Left lung (tissue), 14 donors: Measurements from ENCODE around the gene CDS1. TPM values are rescaled to one million over a fixed set of nuclear protein-coding genes. Genes with fewer than 3 reads are reported as not detected.
"Not testable (repeated sequence)": the region's sequence is repeated elsewhere in the genome, so short reads cannot be mapped to it uniquely, and the experiment has no call there.

Source experiments
- ATAC-seq: fragments of 200-7000 bp; cut with Tn5 transposase; one replicate; pipeline ENCODE4 v1.9.1; 2020; ENCODE audit warnings: moderate library complexity
- DNase-seq, 4 donors: peaks; one replicate each; pipeline ENCODE4 v3.0.0-alpha.2; 2013 to 2020
- H3K27ac ChIP-seq, 2 donors: fragments of 200-600 bp; sonication (generic) in 1 of 2; one replicate each; pipeline versions ENCODE4 v1.5.0 to v1.8.0; 2020 to 2021
- H3K27me3 ChIP-seq, 2 donors: fragments of 200-600 bp; sonication (generic) in 1 of 2; one replicate each; pipeline versions ENCODE4 v1.5.0 to v1.8.0; 2020 to 2021
- H3K36me3 ChIP-seq, 2 donors: fragments of 200-600 bp; sonication (generic) in 1 of 2; one replicate each; pipeline versions ENCODE4 v1.5.0 to v1.8.0; 2020 to 2021
- H3K4me1 ChIP-seq, 2 donors: fragments of 200-600 bp; one replicate each; pipeline ENCODE4 v1.8.0; 2021
- H3K4me3 ChIP-seq, 2 donors: fragments of 200-600 bp; sonication (generic) in 1 of 2; one replicate each; pipeline versions ENCODE4 v1.5.0 to v1.8.0; 2020 to 2021; ENCODE audit warnings: mild to moderate bottlenecking in 1 of 2
- H3K9me3 ChIP-seq, 2 donors: fragments of 200-600 bp; sonication (generic) in 1 of 2; one replicate each; pipeline versions ENCODE4 v1.5.0 to v1.8.0; 2020 to 2021
- CTCF ChIP-seq, 2 donors: fragments of 200-600 bp; sonication (generic) in 1 of 2; IDR thresholded peaks; one replicate each; pipeline versions ENCODE4 v1.5.0 to v1.8.0; 2021; ENCODE audit warnings: antibody characterized with exemption in 2 of 2
- intact Hi-C, 2 donors: fragments of 100-400 bp; cut with DNase I; formaldehyde crosslinking; loops; one replicate each; pipeline versions ENCODE4 v1.11.2 to v1.14.2; 2022
- long read RNA-seq, 12 donors: library from polyadenylated mRNA in 2 of 12; unstranded in 2 of 12; transcript quantifications; one replicate each; pipeline ENCODE4 v2.0.0 and lab custom pipeline, GENCODE V29; 2019 to 2026
- polyA plus RNA-seq, 6 donors: library from polyadenylated mRNA; unstranded; fragments of 120-200 nt; gene quantifications; one replicate each; pipeline ENCODE4 v1.2.1, GENCODE V29; 2013; ENCODE audit not compliant: insufficient read length in 6 of 6
- total RNA-seq, 2 donors: library from RNA; stranded (reverse); fragmentation: NEBNext Ultra II Directional; extraction: Animal tissue kit (Norgen Biotek cat#: 25700); gene quantifications; one replicate each; pipeline ENCODE4 v1.2.1, GENCODE V29; 2021
- donor health status: DM: no; HTN: yes; CAD: no.
- donor health status: DM: no; HTN: no; CAD: no.

CDS1 gene
- total RNA-seq (10 to 100 TPM; 22.4 to 25.7 TPM), polyA plus RNA-seq (10 to 100 TPM; 10.3 to 21.0 (median 17.6) TPM)
- long read RNA-seq, donor 1, full-length matches to known transcripts, result 12 of 17 reads
- long read RNA-seq, donor 1, partial matches to known transcripts, result 5 of 17 reads
- long read RNA-seq, donor 1, other reads (novel, unspliced or antisense), result 0 of 17 reads
- long read RNA-seq, donor 2, full-length matches to known transcripts, result 1 of 1 reads
- long read RNA-seq, donor 2, partial matches to known transcripts, result 0 of 1 reads
- long read RNA-seq, donor 2, other reads (novel, unspliced or antisense), result 0 of 1 reads
- long read RNA-seq, donor 3, full-length matches to known transcripts, result 1 of 1 reads
- long read RNA-seq, donor 3, partial matches to known transcripts, result 0 of 1 reads
- long read RNA-seq, donor 3, other reads (novel, unspliced or antisense), result 0 of 1 reads
- long read RNA-seq, donor 4, full-length matches to known transcripts, result 6 of 8 reads
- long read RNA-seq, donor 4, partial matches to known transcripts, result 0 of 8 reads
- long read RNA-seq, donor 4, other reads (novel, unspliced or antisense), result 2 of 8 reads
- long read RNA-seq, donor 5, full-length matches to known transcripts, result 10 of 10 reads
- long read RNA-seq, donor 5, partial matches to known transcripts, result 0 of 10 reads
- long read RNA-seq, donor 5, other reads (novel, unspliced or antisense), result 0 of 10 reads
- long read RNA-seq, donor 6, full-length matches to known transcripts, result 1 of 1 reads
- long read RNA-seq, donor 6, partial matches to known transcripts, result 0 of 1 reads
- long read RNA-seq, donor 6, other reads (novel, unspliced or antisense), result 0 of 1 reads
- long read RNA-seq, donor 7, full-length matches to known transcripts, result 1 of 1 reads
- long read RNA-seq, donor 7, partial matches to known transcripts, result 0 of 1 reads
- long read RNA-seq, donor 7, other reads (novel, unspliced or antisense), result 0 of 1 reads
- long read RNA-seq, donor 8, full-length matches to known transcripts, result 7 of 12 reads
- long read RNA-seq, donor 8, partial matches to known transcripts, result 5 of 12 reads
- long read RNA-seq, donor 8, other reads (novel, unspliced or antisense), result 0 of 12 reads
- long read RNA-seq, donor 9, result 0 reads
- long read RNA-seq, donor 10, full-length matches to known transcripts, result 1 of 2 reads
- long read RNA-seq, donor 10, partial matches to known transcripts, result 0 of 2 reads
- long read RNA-seq, donor 10, other reads (novel, unspliced or antisense), result 1 of 2 reads
- long read RNA-seq, donor 11, full-length matches to known transcripts, result 3 of 3 reads
- long read RNA-seq, donor 11, partial matches to known transcripts, result 0 of 3 reads
- long read RNA-seq, donor 11, other reads (novel, unspliced or antisense), result 0 of 3 reads
- long read RNA-seq, donor 12, full-length matches to known transcripts, result 3 of 3 reads
- long read RNA-seq, donor 12, partial matches to known transcripts, result 0 of 3 reads
- long read RNA-seq, donor 12, other reads (novel, unspliced or antisense), result 0 of 3 reads

- Histone ChIP-seq H3K4me3 (peak within 1 kb of the TSS; percentile 83 to 85), H3K36me3 (no peaks in the 10 kb centered on the region), H3K27ac (peak within 1 kb of the TSS; percentile 82 to 88), H3K27me3 (peaks cover 4 to 72% of the 10 kb centered on the region in 2 donors), H3K4me1 (peaks cover 0 to 9% of the 10 kb centered on the region in 2 donors), H3K9me3 (peaks cover 0 to 2% of the 10 kb centered on the region in 2 donors)
- DNase-seq, result peak in 3 of 4 donors; percentile 58 to 91 (median 82)
- intact Hi-C loops, result loop anchor here in 1 of 2 donors (10.0 kb wide), 1 partner anchor 392 kb away; no protein-coding TSS in a partner anchor
- ATAC-seq, result peak; percentile 79
- TF ChIP-seq CTCF (IDR thresholded peaks at IDR 0.05), result no peak
Measured at GRCh38 chr4:84582988-84583875, at the start of gene CDS1. Gene CDS1 (plus strand): TSS chr4:84583127. CDS start chr4:84583402, 275 bp downstream.

- Histone ChIP-seq H3K27ac (no peak overlapping the region), H3K4me1 (no peaks in the 10 kb centered on the region), H3K36me3 (no peaks in the 10 kb centered on the region), H3K4me3 (no peak overlapping the region), H3K27me3 (no peaks in the 10 kb centered on the region), H3K9me3 (peaks cover 0 to 3% of the 10 kb centered on the region in 2 donors)
- ATAC-seq, result no peak
- TF ChIP-seq CTCF (IDR thresholded peaks at IDR 0.05), result no peak
- intact Hi-C loops, result no loop called here
- DNase-seq, result no peak
Measured at GRCh38 chr4:84535901-84536300, 47.0 kb upstream of the CDS1 start.

GRCh38 chr4:84545093-84545492 is 37.8 kb upstream of the CDS1 start:
- no peaks in the 10 kb centered on the region for H3K4me1 ChIP-seq
- DNase-seq, result peak in 1 of 4 donors; percentile 3
- no peaks in the 10 kb centered on the region for H3K9me3 ChIP-seq
- peak; percentile 80 for ATAC-seq
- no peak overlapping the region for H3K4me3 ChIP-seq
- H3K27me3 ChIP-seq, result no peaks in the 10 kb centered on the region
- H3K27ac ChIP-seq, result no peak overlapping the region
- H3K36me3 ChIP-seq, result no peaks in the 10 kb centered on the region
- no peak for TF ChIP-seq CTCF (IDR thresholded peaks at IDR 0.05)
- intact Hi-C loops, result no loop called here

GRCh38 chr4:84547211-84547610 is 35.7 kb upstream of the CDS1 start:
- H3K4me1 ChIP-seq, result no peaks in the 10 kb centered on the region
- no peaks in the 10 kb centered on the region for H3K36me3 ChIP-seq
- H3K4me3 ChIP-seq, result no peak overlapping the region
- H3K27me3 ChIP-seq, result no peaks in the 10 kb centered on the region
- no peak overlapping the region for H3K27ac ChIP-seq
- DNase-seq (no peak), ATAC-seq (no peak)
- peaks cover 0 to 3% of the 10 kb centered on the region in 2 donors for H3K9me3 ChIP-seq
- intact Hi-C loops, result no loop called here
- TF ChIP-seq CTCF (IDR thresholded peaks at IDR 0.05), result no peak

GRCh38 chr4:84549191-84549590 is 33.7 kb upstream of the CDS1 start:
- DNase-seq, H3K36me3 ChIP-seq, ATAC-seq, H3K4me1 ChIP-seq, H3K4me3 ChIP-seq, H3K9me3 ChIP-seq, intact Hi-C loops, H3K27me3 ChIP-seq, H3K27ac ChIP-seq: not testable (repeated sequence)
